Osteocyte (in vitro differentiated cells): ENCODE data around the gene TUBGCP2. TPM values are rescaled to one million over a fixed set of nuclear protein-coding genes. Genes with fewer than 3 reads are reported as not detected.

Experiments used
- DNase-seq: peaks from one replicate; pipeline ENCODE4 v3.0.0; 2021; ENCODE audit warnings: mixed read lengths; ENCODE audit not compliant: unreplicated experiment; ENCODE audit errors: extremely low spot score
- H3K27ac Mint-ChIP-seq: one replicate; pipeline ENCODE4 v1.8.0; 2021; ENCODE audit warnings: mild to moderate bottlenecking, mixed read lengths; ENCODE audit not compliant: unreplicated experiment
- H3K27me3 Mint-ChIP-seq: one replicate; pipeline ENCODE4 v1.8.0; 2021; ENCODE audit warnings: mixed read lengths; ENCODE audit not compliant: unreplicated experiment
- H3K36me3 Mint-ChIP-seq: one replicate; pipeline ENCODE4 v1.8.0; 2021; ENCODE audit warnings: mixed read lengths; ENCODE audit not compliant: unreplicated experiment
- H3K4me1 Mint-ChIP-seq: one replicate; pipeline ENCODE4 v1.8.0; 2021; ENCODE audit warnings: mixed read lengths; ENCODE audit not compliant: unreplicated experiment
- H3K4me3 Mint-ChIP-seq: one replicate; pipeline ENCODE4 v1.8.0; 2021; ENCODE audit warnings: mild to moderate bottlenecking, moderate library complexity, mixed read lengths; ENCODE audit not compliant: unreplicated experiment
- H3K9me3 Mint-ChIP-seq: one replicate; pipeline ENCODE4 v1.8.0; 2021; ENCODE audit warnings: mixed read lengths; ENCODE audit not compliant: unreplicated experiment
- total RNA-seq: library from RNA; stranded (reverse); gene quantifications from 2 replicates; pipeline ENCODE4 v1.2.1, GENCODE V29; 2021
- TF ChIP-seq, protein P1 (sequence below): fragments of 200-600 bp; sonication (generic); IDR thresholded peaks from 2 replicates; pipeline ENCODE4 v1.5.0; 2021; ENCODE audit warnings: antibody characterized with exemption, mild to moderate bottlenecking, moderate library complexity

TUBGCP2 gene
- total RNA-seq, 1 donor from 2014 or later = 75.2 TPM

DNA sequence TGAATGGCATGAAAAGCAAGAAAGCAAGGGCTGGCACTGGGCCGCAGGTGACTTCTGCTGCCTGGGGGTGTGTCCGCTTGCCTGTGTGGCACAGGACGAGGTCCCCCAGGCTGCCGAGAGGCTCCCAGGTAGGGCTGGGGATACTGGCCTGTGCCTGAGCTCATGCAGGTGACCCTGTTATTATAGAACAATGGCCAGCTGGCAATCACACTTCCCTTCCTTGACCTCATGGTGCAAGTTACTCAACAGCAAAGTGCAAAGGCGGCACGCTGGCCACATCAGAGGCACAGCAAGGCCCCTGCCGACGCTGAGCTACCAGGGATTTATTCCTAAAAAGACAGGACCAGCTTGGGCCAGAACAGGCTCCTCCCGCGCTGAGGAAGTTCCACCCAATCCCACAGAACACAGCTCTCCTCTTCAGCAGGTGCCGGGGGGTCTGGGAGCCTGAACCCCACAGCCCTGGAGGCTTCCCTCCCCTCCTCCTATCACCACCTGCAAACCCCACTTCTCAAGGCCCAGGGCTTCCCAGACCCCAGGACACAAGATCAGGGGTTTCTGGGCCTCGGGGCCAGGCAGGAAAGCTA lies 30.6 kb downstream of the TUBGCP2 start:
- TF ChIP-seq, protein P1, sequence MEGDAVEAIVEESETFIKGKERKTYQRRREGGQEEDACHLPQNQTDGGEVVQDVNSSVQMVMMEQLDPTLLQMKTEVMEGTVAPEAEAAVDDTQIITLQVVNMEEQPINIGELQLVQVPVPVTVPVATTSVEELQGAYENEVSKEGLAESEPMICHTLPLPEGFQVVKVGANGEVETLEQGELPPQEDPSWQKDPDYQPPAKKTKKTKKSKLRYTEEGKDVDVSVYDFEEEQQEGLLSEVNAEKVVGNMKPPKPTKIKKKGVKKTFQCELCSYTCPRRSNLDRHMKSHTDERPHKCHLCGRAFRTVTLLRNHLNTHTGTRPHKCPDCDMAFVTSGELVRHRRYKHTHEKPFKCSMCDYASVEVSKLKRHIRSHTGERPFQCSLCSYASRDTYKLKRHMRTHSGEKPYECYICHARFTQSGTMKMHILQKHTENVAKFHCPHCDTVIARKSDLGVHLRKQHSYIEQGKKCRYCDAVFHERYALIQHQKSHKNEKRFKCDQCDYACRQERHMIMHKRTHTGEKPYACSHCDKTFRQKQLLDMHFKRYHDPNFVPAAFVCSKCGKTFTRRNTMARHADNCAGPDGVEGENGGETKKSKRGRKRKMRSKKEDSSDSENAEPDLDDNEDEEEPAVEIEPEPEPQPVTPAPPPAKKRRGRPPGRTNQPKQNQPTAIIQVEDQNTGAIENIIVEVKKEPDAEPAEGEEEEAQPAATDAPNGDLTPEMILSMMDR = no peak
- Mint-ChIP-seq H3K27me3 (no peaks in the 10 kb centered on the region), H3K9me3 (no peaks in the 10 kb centered on the region), H3K36me3 (peaks cover 11% of the 10 kb centered on the region), H3K27ac (no peak overlapping the region), H3K4me1 (peaks cover 17% of the 10 kb centered on the region), H3K4me3 (no peak overlapping the region)
- no peak for DNase-seq

DNA sequence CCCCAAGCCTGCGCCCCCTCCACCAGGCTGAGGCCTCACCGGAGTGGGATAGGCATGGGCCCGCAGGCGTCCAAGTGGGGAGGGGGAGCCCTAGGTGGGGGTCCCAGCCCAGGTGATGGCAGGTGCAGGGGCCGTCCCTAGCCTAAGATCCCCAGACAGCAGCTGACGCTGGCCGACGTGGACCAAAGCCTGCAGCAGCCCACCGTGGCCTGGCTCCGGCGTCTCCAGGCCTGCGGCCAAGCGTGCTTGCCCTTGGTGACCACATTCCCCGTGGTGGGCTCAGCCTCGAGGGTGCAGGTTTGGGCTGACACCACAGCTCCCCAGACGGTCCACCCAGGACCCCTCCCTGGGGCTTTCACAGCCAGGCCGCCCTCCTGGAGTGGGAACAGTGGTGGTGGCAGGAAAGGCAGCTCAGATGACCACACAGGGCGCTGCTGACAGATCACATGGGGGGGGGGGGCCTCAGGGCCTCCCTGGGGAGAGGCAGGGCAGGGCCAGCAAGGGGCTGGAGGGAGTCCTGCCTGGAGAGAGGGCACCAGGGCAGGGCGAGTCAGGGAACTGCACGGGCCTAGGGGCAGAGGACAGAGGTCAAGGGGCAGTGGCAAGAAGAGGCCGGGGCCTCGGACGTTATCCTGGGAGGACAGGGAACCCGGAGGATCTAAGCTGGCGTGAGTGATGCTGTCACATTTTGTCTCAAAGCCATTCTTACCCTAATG lies 31.2 kb downstream of the TUBGCP2 start:
- Mint-ChIP-seq H3K27ac (no peak overlapping the region), H3K9me3 (no peaks in the 10 kb centered on the region), H3K36me3 (peaks cover 7% of the 10 kb centered on the region), H3K4me1 (peaks cover 17% of the 10 kb centered on the region), H3K4me3 (no peak overlapping the region), H3K27me3 (no peaks in the 10 kb centered on the region)
- TF ChIP-seq, protein P1 = no peak
- DNase-seq = no peak

DNA sequence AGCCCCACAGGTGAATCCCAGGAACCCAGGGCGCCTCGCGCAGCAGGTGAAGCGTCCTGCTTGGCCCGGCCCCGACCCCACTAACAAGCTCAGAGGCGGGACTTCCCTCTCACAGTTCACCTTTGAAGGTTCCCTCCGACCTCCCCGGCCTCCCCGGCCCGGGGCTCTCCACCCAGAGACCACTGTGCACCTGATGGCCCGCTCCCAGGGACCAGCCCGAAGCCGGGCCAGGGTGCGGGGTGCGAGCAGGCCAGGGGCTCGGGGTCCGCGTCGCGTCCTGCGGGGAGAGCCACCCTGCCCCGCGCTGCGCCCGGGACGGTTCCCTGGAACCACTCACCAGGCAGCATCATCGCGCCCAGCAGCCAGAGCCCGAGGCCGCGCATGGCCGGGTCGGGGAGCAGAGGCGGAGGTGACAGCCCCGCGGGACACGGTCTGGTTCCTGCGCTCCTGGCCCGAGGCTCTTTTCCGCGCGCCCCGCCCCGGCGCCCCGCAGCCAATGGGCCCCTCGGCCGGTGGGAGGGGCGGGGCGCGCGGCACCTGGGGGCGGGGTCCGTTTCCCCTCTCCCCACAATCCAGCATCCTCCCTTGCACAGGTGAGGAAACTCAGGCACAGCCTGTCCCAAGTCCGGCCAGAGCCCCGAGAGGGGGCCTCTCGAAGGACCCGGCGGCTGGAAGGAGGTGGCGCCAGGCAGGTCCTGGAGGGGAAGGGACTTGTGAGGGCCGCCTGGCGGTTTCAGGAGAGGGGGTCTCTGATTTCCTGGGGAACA lies 32.1 kb downstream of the TUBGCP2 start, which contains the start of gene ADAM8:
ADAM8 (minus strand) TSS at position 434 of the 767 bp plus-strand sequence; CDS start at position 383, 51 bp downstream.
- H3K4me1 Mint-ChIP-seq = peaks cover 17% of the 10 kb centered on the region
- no peaks in the 10 kb centered on the region for H3K9me3 Mint-ChIP-seq
- DNase-seq = no peak
- H3K4me3 Mint-ChIP-seq = no peak within 1 kb of the TSS
- TF ChIP-seq, protein P1 = no peak
- peaks cover under 1% of the 10 kb centered on the region for H3K36me3 Mint-ChIP-seq
- no peaks in the 10 kb centered on the region for H3K27me3 Mint-ChIP-seq
- no peak within 1 kb of the TSS for H3K27ac Mint-ChIP-seq

DNA sequence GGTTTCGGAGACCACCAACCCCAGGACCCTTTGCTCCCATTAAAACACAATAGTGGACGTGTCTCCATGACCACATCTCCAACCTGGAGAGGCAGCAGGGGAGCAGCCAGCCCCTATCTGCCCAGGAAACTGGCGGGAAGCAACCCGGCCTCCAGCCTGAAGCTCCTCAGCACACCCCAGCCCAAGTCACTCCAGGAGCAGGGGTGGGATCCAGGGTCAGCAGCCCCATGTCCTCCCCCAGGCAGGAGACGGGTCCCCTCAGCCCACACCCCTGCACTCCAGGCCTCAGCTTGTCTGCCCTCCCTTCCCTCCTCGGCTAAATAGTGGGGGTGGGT lies 32.6 kb downstream of the TUBGCP2 start:
- no peaks in the 10 kb centered on the region for H3K27me3 Mint-ChIP-seq
- TF ChIP-seq, protein P1 = no peak
- peaks cover 17% of the 10 kb centered on the region for H3K4me1 Mint-ChIP-seq
- no peaks in the 10 kb centered on the region for H3K9me3 Mint-ChIP-seq
- no peak overlapping the region for H3K4me3 Mint-ChIP-seq
- DNase-seq = no peak
- H3K36me3 Mint-ChIP-seq = no peaks in the 10 kb centered on the region
- H3K27ac Mint-ChIP-seq = no peak overlapping the region

DNA sequence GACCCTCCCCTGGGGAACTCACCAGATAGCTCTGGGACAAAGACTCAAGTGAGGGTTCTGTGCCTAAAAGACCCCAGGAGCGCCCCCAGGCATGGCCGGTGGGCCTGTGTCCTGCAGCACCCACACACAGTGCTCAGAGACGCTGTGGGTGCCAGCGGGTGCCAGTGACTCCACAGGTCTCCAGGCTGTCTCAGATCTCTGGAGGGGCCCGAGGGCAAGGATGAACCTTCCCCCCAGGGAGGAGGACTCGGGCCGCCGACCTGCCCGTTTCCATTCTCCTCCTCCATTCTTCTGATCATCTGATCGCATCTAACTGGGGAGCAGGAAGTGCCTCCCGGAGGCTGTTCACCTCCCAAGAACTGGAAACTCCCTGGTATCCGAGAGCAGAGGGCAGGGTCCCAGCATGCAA lies 33.0 kb downstream of the TUBGCP2 start:
- peaks cover 17% of the 10 kb centered on the region for H3K4me1 Mint-ChIP-seq
- no peaks in the 10 kb centered on the region for H3K9me3 Mint-ChIP-seq
- no peak overlapping the region for H3K4me3 Mint-ChIP-seq
- H3K27ac Mint-ChIP-seq = no peak overlapping the region
- DNase-seq = no peak
- H3K27me3 Mint-ChIP-seq = no peaks in the 10 kb centered on the region
- TF ChIP-seq, protein P1 = no peak
- no peaks in the 10 kb centered on the region for H3K36me3 Mint-ChIP-seq
